Neural cell (in vitro differentiated cells): ENCODE measurements around the gene ARHGEF40. TPM values are rescaled to one million over a fixed set of nuclear protein-coding genes. Genes with fewer than 3 reads are reported as not detected.

Source experiments
- H2AFZ ChIP-seq: fragments of 200-600, 300-800 bp; sonication (generic), shearing (Covaris generic); 2 replicates; pipeline ENCODE4 v1.6.0; 2014; ENCODE audit warnings: low read depth, mild to moderate bottlenecking, antibody characterized with exemption, low read length, moderate library complexity
- H3F3A ChIP-seq: fragments of 200-600 bp; shearing (Covaris generic); 2 replicates; pipeline ENCODE4 v1.6.1; 2016; ENCODE audit warnings: mild to moderate bottlenecking, moderate library complexity, mixed read lengths, antibody characterized with exemption, low read length; ENCODE audit not compliant: insufficient read depth, poor library complexity, severe bottlenecking
- H3K27ac ChIP-seq: fragments of 200-600, 300-800 bp; sonication (generic), shearing (Covaris generic); 2 replicates; pipeline ENCODE4 v1.5.1; 2014; ENCODE audit warnings: mild to moderate bottlenecking, low read length, moderate library complexity
- H3K27me3 ChIP-seq: fragments of 300-800, 200-600 bp; sonication (generic), shearing (Covaris generic); 2 replicates; pipeline ENCODE4 v1.6.0; 2014; ENCODE audit warnings: mild to moderate bottlenecking, low read depth, low read length, moderate library complexity; ENCODE audit not compliant: insufficient read depth
- H3K36me3 ChIP-seq: fragments of 300-800, 200-600 bp; sonication (generic), shearing (Covaris generic); 2 replicates; pipeline ENCODE4 v1.5.1; 2014; ENCODE audit warnings: mild to moderate bottlenecking, antibody characterized with exemption, low read length, moderate library complexity; ENCODE audit not compliant: insufficient read depth
- H3K4me2 ChIP-seq: fragments of 300-800, 200-600 bp; sonication (generic), shearing (Covaris generic); 2 replicates; pipeline ENCODE4 v1.6.0; 2014; ENCODE audit warnings: mild to moderate bottlenecking, low read length
- H3K4me3 ChIP-seq: fragments of 300-800, 200-600 bp; sonication (generic), shearing (Covaris generic); 2 replicates; pipeline ENCODE4 v1.5.1; 2014; ENCODE audit warnings: mild to moderate bottlenecking, low read length, moderate library complexity
- H3K79me2 ChIP-seq: fragments of 200-600 bp; shearing (Covaris generic); replicated peaks from 2 replicates; pipeline ENCODE4 v1.6.0; 2014; ENCODE audit warnings: mild to moderate bottlenecking, low read length, moderate library complexity; ENCODE audit not compliant: insufficient read depth
- H3K9ac ChIP-seq: fragments of 300-800, 200-600 bp; sonication (generic), shearing (Covaris generic); 2 replicates; pipeline ENCODE4 v1.6.1; 2016; ENCODE audit warnings: mild to moderate bottlenecking, low read length, mixed read lengths
- H3K9me2 ChIP-seq: fragments of 200-600 bp; shearing (Covaris generic); 2 replicates; pipeline ENCODE4 v1.6.1; 2016; ENCODE audit warnings: mild to moderate bottlenecking, low read length, mixed read lengths; ENCODE audit not compliant: insufficient read depth
- H3K9me3 ChIP-seq: fragments of 200-600, 300-800 bp; sonication (generic), shearing (Covaris generic); 2 replicates; pipeline ENCODE4 v1.6.1; 2016; ENCODE audit warnings: mild to moderate bottlenecking, mixed run types, low read length, moderate library complexity, mixed read lengths
- H4K20me1 ChIP-seq: fragments of 200-600 bp; shearing (Covaris generic); 2 replicates; pipeline ENCODE4 v1.6.1; 2016; ENCODE audit warnings: mild to moderate bottlenecking, mixed run types; ENCODE audit not compliant: insufficient read depth
- EP300 ChIP-seq: fragments of 450-650 bp; conservative IDR thresholded peaks from 2 replicates; pipeline ENCODE4 v1.6.1; 2014; ENCODE audit warnings: antibody characterized with exemption, mild to moderate bottlenecking, moderate library complexity; ENCODE audit not compliant: poor library complexity, severe bottlenecking
- EZH2 ChIP-seq: fragments of 200-600, 300-800 bp; shearing (Covaris generic), sonication (generic); IDR thresholded peaks from 2 replicates; pipeline ENCODE4 v1.6.1; 2014; ENCODE audit warnings: antibody characterized with exemption, low read length, borderline replicate concordance, mild to moderate bottlenecking; ENCODE audit not compliant: insufficient read depth, poor library complexity, severe bottlenecking
- MXI1 ChIP-seq: fragments of 450-650 bp; conservative IDR thresholded peaks from 2 replicates; pipeline ENCODE4 v1.6.1; 2014; ENCODE audit warnings: antibody characterized with exemption, mild to moderate bottlenecking; ENCODE audit not compliant: poor library complexity, severe bottlenecking
- POLR2AphosphoS5 ChIP-seq: IDR thresholded peaks from 2 replicates; pipeline ENCODE4 v1.6.1; 2012
- RAD21 ChIP-seq: fragments of 450-650 bp; conservative IDR thresholded peaks from 2 replicates; pipeline ENCODE4 v1.6.1; 2014; ENCODE audit warnings: antibody characterized with exemption, mild to moderate bottlenecking, moderate library complexity
- SMC3 ChIP-seq: fragments of 450-650 bp; conservative IDR thresholded peaks from 2 replicates; pipeline ENCODE4 v1.6.1; 2014; ENCODE audit warnings: antibody characterized with exemption, mild to moderate bottlenecking, moderate library complexity; ENCODE audit not compliant: poor library complexity
- TAF1 ChIP-seq: IDR thresholded peaks from 2 replicates; pipeline ENCODE4 v1.6.1; 2012; ENCODE audit warnings: low read depth
- polyA plus RNA-seq: library from polyadenylated mRNA; depleted of rRNA; stranded (reverse); fragments of >200 nt; gene quantifications from 2 replicates; pipeline ENCODE4 v1.2.3, GENCODE V29; 2014
- TF ChIP-seq, protein P1 (sequence below): IDR thresholded peaks from 2 replicates; pipeline ENCODE4 v1.6.1; 2012; ENCODE audit warnings: borderline replicate concordance
- TF ChIP-seq, protein P2 (sequence below): fragments of 450-650 bp; IDR thresholded peaks from 2 replicates; pipeline ENCODE4 v1.5.1; 2014; ENCODE audit warnings: antibody characterized with exemption, mild to moderate bottlenecking, moderate library complexity; ENCODE audit not compliant: poor library complexity, severe bottlenecking

ARHGEF40 gene
- polyA plus RNA-seq, 1 donor from 2014 or later = 28.9 TPM

DNA sequence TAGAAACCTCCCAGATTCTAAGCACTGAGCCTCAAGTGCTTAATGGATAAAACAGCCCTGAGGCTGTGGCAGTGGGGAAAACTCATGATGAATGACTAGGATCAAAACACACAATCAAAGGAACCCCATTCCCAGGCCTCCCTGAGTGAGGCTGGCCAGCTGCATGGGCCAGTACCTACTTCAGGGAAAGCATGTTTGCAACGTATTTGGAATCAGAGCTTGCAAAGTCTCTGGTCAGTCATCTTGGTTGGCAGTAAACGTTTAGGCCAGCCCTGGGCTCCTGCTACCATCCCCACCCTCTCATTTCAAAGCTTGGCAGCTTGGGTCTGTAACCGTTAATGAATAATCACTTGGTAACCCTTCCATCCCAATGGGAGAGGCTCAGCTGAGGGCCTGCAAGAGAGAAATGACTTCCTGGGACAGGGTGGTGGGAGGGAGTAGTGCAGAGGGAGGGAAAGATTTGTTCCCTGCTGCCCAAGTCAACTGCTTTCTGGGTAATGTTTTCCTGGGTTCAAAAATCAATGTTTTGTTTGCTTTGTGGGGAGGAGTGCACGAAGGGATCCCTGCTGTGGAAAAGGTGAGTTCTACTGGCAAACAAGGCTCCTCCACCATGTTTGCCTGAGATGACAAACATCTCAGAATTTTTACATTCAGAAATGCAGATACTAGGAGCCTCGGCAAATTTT is 14.5 kb upstream of the ARHGEF40 start:
- Histone ChIP-seq H3K9me2 (no peaks in the 10 kb centered on the region), H3F3A (no peaks in the 10 kb centered on the region), H4K20me1 (no peaks in the 10 kb centered on the region), H3K79me2 (no peaks in the 10 kb centered on the region), H3K4me3 (no peak overlapping the region), H3K4me2 (no peak overlapping the region), H3K36me3 (no peaks in the 10 kb centered on the region), H3K27me3 (no peaks in the 10 kb centered on the region), H2AFZ (no peak overlapping the region), H3K27ac (no peak overlapping the region), H3K9me3 (no peaks in the 10 kb centered on the region), H3K9ac (no peak overlapping the region)
- TF ChIP-seq TAF1 (no peak), EP300 (no peak), SMC3 (no peak), POLR2AphosphoS5 (no peak), EZH2 (no peak), MXI1 (no peak), RAD21 (no peak)
- TF ChIP-seq, protein P1, sequence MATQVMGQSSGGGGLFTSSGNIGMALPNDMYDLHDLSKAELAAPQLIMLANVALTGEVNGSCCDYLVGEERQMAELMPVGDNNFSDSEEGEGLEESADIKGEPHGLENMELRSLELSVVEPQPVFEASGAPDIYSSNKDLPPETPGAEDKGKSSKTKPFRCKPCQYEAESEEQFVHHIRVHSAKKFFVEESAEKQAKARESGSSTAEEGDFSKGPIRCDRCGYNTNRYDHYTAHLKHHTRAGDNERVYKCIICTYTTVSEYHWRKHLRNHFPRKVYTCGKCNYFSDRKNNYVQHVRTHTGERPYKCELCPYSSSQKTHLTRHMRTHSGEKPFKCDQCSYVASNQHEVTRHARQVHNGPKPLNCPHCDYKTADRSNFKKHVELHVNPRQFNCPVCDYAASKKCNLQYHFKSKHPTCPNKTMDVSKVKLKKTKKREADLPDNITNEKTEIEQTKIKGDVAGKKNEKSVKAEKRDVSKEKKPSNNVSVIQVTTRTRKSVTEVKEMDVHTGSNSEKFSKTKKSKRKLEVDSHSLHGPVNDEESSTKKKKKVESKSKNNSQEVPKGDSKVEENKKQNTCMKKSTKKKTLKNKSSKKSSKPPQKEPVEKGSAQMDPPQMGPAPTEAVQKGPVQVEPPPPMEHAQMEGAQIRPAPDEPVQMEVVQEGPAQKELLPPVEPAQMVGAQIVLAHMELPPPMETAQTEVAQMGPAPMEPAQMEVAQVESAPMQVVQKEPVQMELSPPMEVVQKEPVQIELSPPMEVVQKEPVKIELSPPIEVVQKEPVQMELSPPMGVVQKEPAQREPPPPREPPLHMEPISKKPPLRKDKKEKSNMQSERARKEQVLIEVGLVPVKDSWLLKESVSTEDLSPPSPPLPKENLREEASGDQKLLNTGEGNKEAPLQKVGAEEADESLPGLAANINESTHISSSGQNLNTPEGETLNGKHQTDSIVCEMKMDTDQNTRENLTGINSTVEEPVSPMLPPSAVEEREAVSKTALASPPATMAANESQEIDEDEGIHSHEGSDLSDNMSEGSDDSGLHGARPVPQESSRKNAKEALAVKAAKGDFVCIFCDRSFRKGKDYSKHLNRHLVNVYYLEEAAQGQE = no peak
- TF ChIP-seq, protein P2, sequence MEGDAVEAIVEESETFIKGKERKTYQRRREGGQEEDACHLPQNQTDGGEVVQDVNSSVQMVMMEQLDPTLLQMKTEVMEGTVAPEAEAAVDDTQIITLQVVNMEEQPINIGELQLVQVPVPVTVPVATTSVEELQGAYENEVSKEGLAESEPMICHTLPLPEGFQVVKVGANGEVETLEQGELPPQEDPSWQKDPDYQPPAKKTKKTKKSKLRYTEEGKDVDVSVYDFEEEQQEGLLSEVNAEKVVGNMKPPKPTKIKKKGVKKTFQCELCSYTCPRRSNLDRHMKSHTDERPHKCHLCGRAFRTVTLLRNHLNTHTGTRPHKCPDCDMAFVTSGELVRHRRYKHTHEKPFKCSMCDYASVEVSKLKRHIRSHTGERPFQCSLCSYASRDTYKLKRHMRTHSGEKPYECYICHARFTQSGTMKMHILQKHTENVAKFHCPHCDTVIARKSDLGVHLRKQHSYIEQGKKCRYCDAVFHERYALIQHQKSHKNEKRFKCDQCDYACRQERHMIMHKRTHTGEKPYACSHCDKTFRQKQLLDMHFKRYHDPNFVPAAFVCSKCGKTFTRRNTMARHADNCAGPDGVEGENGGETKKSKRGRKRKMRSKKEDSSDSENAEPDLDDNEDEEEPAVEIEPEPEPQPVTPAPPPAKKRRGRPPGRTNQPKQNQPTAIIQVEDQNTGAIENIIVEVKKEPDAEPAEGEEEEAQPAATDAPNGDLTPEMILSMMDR = no peak

DNA sequence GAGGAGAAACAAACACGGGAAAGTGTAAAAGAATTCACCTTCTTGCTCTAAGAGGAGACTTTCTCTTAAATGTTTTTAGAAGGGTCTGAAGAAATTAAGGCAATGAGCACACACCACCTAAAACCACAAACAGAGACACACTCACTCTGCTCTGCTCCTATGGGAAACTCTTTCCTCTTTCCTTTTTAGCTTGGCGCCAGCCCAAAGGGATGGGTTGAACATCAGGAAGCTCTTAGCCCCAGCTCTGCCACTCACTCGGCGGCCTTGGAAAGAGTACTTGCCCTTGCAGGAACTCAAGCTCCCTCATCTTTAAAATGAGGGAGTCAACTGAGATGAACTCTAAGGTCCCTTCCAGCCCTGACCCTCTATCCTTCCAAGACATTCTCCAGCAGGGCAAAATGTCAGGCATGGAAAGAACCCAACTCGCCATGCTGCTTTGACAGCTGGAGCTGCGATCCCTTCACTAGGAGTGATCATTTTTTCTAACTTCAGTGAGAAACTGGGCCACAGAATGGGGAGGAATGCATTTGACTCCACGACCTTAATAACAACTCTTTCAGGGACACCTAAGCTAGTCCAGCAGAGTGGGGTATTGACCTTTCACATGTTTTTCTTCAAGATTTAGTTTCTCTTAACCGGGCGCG is 13.5 kb upstream of the ARHGEF40 start:
- TF ChIP-seq EP300 (no peak), EZH2 (no peak), RAD21 (no peak), POLR2AphosphoS5 (no peak), TAF1 (no peak), SMC3 (no peak), MXI1 (no peak)
- TF ChIP-seq, protein P1 = no peak
- TF ChIP-seq, protein P2 = no peak
- no peaks in the 10 kb centered on the region for H3K36me3 ChIP-seq
- H4K20me1 ChIP-seq = no peaks in the 10 kb centered on the region
- H3K9ac ChIP-seq = no peak overlapping the region
- no peaks in the 10 kb centered on the region for H3K9me3 ChIP-seq
- H3K79me2 ChIP-seq = no peaks in the 10 kb centered on the region
- no peak overlapping the region for H3K4me3 ChIP-seq
- no peaks in the 10 kb centered on the region for H3K27me3 ChIP-seq
- H3K27ac ChIP-seq = no peak overlapping the region
- no peak overlapping the region for H3K4me2 ChIP-seq
- H3F3A ChIP-seq = no peaks in the 10 kb centered on the region
- H3K9me2 ChIP-seq = no peaks in the 10 kb centered on the region
- no peak overlapping the region for H2AFZ ChIP-seq
